ENCODE results near the gene TMEM171.
A peak's percentile ranks its signal among the peaks of the same experiment; 100 is the strongest.

TMEM171 gene

GRCh38 chr5:73126957-73127356, 6.6 kb downstream of the TMEM171 start:
- no peak overlapping the region for H3K4me3 ChIP-seq (ENCODE audit: control insufficient read depth, low read depth, low read length)
- DNase-seq (ENCODE audit: low read depth) = no peak
- no peak for TF ChIP-seq CTCF (conservative IDR thresholded peaks at IDR 0.05; ENCODE audit: control insufficient read depth, insufficient read depth, low read depth, low read length)

GRCh38 chr5:73129143-73129542, 8.8 kb downstream of the TMEM171 start:
- no peak for TF ChIP-seq CTCF (conservative IDR thresholded peaks at IDR 0.05; ENCODE audit: control insufficient read depth, insufficient read depth, low read depth, low read length)
- peak; percentile 5 for DNase-seq (ENCODE audit: low read depth)
- no peak overlapping the region for H3K4me3 ChIP-seq (ENCODE audit: control insufficient read depth, low read depth, low read length)

GRCh38 chr5:73130811-73131210, 10.4 kb downstream of the TMEM171 start:
- no peak for TF ChIP-seq CTCF (conservative IDR thresholded peaks at IDR 0.05; ENCODE audit: control insufficient read depth, insufficient read depth, low read depth, low read length)
- DNase-seq (ENCODE audit: low read depth) = no peak
- no peak overlapping the region for H3K4me3 ChIP-seq (ENCODE audit: control insufficient read depth, low read depth, low read length)

GRCh38 chr5:73131711-73132425, 11.5 kb downstream of the TMEM171 start:
- no peak for DNase-seq (ENCODE audit: low read depth)
- no peak overlapping the region for H3K4me3 ChIP-seq (ENCODE audit: control insufficient read depth, low read depth, low read length)
- no peak for TF ChIP-seq CTCF (conservative IDR thresholded peaks at IDR 0.05; ENCODE audit: control insufficient read depth, insufficient read depth, low read depth, low read length)

GRCh38 chr5:73132759-73133158, 12.4 kb downstream of the TMEM171 start:
- no peak for DNase-seq (ENCODE audit: low read depth)
- H3K4me3 ChIP-seq (ENCODE audit: control insufficient read depth, low read depth, low read length) = no peak overlapping the region
- no peak for TF ChIP-seq CTCF (conservative IDR thresholded peaks at IDR 0.05; ENCODE audit: control insufficient read depth, insufficient read depth, low read depth, low read length)

- no peak for DNase-seq (ENCODE audit: low read depth)
- no peak for TF ChIP-seq CTCF (conservative IDR thresholded peaks at IDR 0.05; ENCODE audit: control insufficient read depth, insufficient read depth, low read depth, low read length)
- H3K4me3 ChIP-seq (ENCODE audit: control insufficient read depth, low read depth, low read length) = no peak overlapping the region
Measured at GRCh38 chr5:73135021-73135420, 14.6 kb downstream of the TMEM171 start.
